PC-3 (cell line): ENCODE measurements around the gene DOCK4.

Experiments used
- CTCF ChIP-seq: fragments of 300-600 bp; sonication (generic); conservative IDR thresholded peaks from 2 replicates; pipeline ENCODE4 v1.5.1; 2017; ENCODE audit warnings: antibody characterized with exemption, low read depth, mild to moderate bottlenecking, low read length
- EZH2phosphoT487 ChIP-seq: fragments of 300-600 bp; sonication (generic); IDR thresholded peaks from 2 replicates; pipeline ENCODE4 v1.6.1; 2018; ENCODE audit warnings: mild to moderate bottlenecking, antibody characterized with exemption, low read length, borderline replicate concordance

- TF ChIP-seq CTCF (no peak), EZH2phosphoT487 (no peak)
Observed at GRCh38 chr7:112193915-112194502, 12.2 kb downstream of the DOCK4 start.
